ENCODE data around the gene DOCK4.

DNA sequence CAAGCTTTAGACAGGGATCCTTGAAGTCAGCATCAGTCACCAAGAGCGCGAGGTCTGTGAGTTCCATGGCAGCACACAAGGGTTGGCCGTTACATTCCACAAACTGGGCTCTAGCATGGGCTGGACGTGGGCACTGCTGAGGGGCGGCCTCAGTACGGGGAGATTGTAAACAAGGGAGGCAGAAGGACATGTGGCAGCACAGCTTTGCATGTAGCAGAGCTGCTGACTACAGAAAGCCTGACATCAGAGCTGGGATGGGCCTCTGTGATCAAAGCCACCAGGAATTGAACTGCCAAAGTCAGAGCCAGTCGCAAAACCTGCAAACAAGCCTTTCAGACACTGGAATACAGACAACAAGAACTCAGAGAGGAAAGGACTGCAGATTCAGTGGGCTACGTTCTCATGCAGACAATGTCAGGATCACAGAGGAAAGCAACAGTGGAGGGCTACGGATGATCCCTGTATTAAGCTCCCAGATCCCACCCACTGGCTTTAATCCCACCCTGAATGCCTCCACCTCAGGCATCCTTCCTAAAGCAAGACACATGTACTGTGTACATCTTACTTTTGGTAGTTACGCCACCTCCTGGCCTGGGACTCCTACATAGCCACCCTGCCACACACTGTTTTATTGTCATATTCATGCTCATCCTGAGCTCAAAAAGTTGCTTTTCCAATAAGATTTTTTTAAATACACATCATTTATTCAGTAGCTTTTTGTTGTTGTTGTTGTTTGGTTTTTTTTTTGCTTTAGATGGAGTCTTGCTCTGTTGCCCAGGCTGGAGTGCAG is 352.8 kb downstream of the DOCK4 start:
- TF ChIP-seq JUND (IDR thresholded peaks at IDR 0.05; ENCODE audit: low read depth, low read length): no peak
- peak in 2 of 3 experiments; percentile 24 to 25; a peak in 3 of 6 replicates for TF ChIP-seq CTCF (IDR thresholded peaks at IDR 0.05 in 2 of 3, conservative IDR thresholded peaks at IDR 0.05 in 1 of 3; ENCODE audit: control insufficient read depth in 2 of 3, extremely low read depth in 1 of 3, insufficient read depth in 1 of 3, low read depth in 3 of 3, low read length in 3 of 3)
- TF ChIP-seq BHLHE40 (IDR thresholded peaks at IDR 0.05; ENCODE audit: borderline replicate concordance in 1 of 2, low read depth in 2 of 2, low read length in 1 of 2): no peak
- TF ChIP-seq EGR1 (IDR thresholded peaks at IDR 0.05; ENCODE audit: borderline replicate concordance in 1 of 2, low read depth in 2 of 2, low read length in 2 of 2): no peak
- no peak for TF ChIP-seq RAD21 (IDR thresholded peaks at IDR 0.05; ENCODE audit: insufficient read depth, low read depth, low read length)
- no peak for TF ChIP-seq EZH2 (IDR thresholded peaks at IDR 0.05; ENCODE audit: borderline replicate concordance, control insufficient read depth, low read depth, low read length)
- no peak for TF ChIP-seq HDAC6 (IDR thresholded peaks at IDR 0.05; ENCODE audit: unreplicated experiment)
- no peak for TF ChIP-seq CEBPZ (IDR thresholded peaks at IDR 0.05; ENCODE audit: low read depth, low read length)
- TF ChIP-seq, protein P1, sequence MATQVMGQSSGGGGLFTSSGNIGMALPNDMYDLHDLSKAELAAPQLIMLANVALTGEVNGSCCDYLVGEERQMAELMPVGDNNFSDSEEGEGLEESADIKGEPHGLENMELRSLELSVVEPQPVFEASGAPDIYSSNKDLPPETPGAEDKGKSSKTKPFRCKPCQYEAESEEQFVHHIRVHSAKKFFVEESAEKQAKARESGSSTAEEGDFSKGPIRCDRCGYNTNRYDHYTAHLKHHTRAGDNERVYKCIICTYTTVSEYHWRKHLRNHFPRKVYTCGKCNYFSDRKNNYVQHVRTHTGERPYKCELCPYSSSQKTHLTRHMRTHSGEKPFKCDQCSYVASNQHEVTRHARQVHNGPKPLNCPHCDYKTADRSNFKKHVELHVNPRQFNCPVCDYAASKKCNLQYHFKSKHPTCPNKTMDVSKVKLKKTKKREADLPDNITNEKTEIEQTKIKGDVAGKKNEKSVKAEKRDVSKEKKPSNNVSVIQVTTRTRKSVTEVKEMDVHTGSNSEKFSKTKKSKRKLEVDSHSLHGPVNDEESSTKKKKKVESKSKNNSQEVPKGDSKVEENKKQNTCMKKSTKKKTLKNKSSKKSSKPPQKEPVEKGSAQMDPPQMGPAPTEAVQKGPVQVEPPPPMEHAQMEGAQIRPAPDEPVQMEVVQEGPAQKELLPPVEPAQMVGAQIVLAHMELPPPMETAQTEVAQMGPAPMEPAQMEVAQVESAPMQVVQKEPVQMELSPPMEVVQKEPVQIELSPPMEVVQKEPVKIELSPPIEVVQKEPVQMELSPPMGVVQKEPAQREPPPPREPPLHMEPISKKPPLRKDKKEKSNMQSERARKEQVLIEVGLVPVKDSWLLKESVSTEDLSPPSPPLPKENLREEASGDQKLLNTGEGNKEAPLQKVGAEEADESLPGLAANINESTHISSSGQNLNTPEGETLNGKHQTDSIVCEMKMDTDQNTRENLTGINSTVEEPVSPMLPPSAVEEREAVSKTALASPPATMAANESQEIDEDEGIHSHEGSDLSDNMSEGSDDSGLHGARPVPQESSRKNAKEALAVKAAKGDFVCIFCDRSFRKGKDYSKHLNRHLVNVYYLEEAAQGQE (IDR thresholded peaks at IDR 0.05; ENCODE audit: low read depth, low read length): no peak
- no peak for TF ChIP-seq ESRRA (IDR thresholded peaks at IDR 0.05; ENCODE audit: low read length)
